H1 (cell line): Measurements from ENCODE around the gene KIF23. TPM values are rescaled to one million over a fixed set of nuclear protein-coding genes. Genes with fewer than 3 reads are reported as not detected.

ENCODE experiments used
- ASH2L ChIP-seq: fragments of 200-600, 300-600 bp; sonication (generic); IDR thresholded peaks from one replicate; pipeline ENCODE4 v1.7.1; 2017; ENCODE audit warnings: low read length
- CTCF ChIP-seq, 3 experiments: IDR thresholded peaks; 1 replicate in 2 of 3; 2 replicates in 1 of 3; pipeline versions ENCODE4 v1.5.1 to v1.6.1; 2011; ENCODE audit warnings: low read length in 3 of 3, mild to moderate bottlenecking in 3 of 3, inconsistent platforms in 2 of 3, low read depth in 1 of 3, moderate library complexity in 1 of 3; ENCODE audit not compliant: insufficient read depth in 1 of 3; ENCODE audit errors: control extremely low read depth in 1 of 3
- E2F6 ChIP-seq: IDR thresholded peaks from 2 replicates; pipeline ENCODE4 v1.6.1; 2012; ENCODE audit warnings: inconsistent platforms
- EZH2 ChIP-seq: fragments of 200-600 bp; sonication (generic); IDR thresholded peaks from 2 replicates; pipeline ENCODE4 v1.7.1; 2012; ENCODE audit warnings: low read depth, mild to moderate bottlenecking, moderate library complexity, low read length, inconsistent platforms; ENCODE audit not compliant: severe bottlenecking
- PHF8 ChIP-seq: fragments of 200-600 bp; sonication (generic); conservative IDR thresholded peaks from 2 replicates; pipeline ENCODE4 v1.7.1; 2012; ENCODE audit warnings: low read depth, mild to moderate bottlenecking, inconsistent platforms, low read length, moderate library complexity
- SIN3A ChIP-seq, 2 experiments: IDR thresholded peaks in 1 of 2; conservative IDR thresholded peaks in 1 of 2; 2 replicates each; pipeline ENCODE4 v1.6.1; 2011 to 2012; ENCODE audit warnings: low read length in 2 of 2, improper control_type of control experiment in 1 of 2, low read depth in 1 of 2, mild to moderate bottlenecking in 1 of 2
- SP1 ChIP-seq: IDR thresholded peaks from 2 replicates; pipeline ENCODE4 v1.6.1; 2011; ENCODE audit warnings: low read depth, low read length
- TBP ChIP-seq: IDR thresholded peaks from 2 replicates; pipeline ENCODE4 v1.6.1; 2011; ENCODE audit warnings: low read depth, low read length, improper control_type of control experiment
- TEAD4 ChIP-seq: IDR thresholded peaks from 2 replicates; pipeline ENCODE4 v1.6.1; 2012; ENCODE audit warnings: low read depth, low read length, inconsistent platforms, mixed read lengths
- YY1 ChIP-seq: IDR thresholded peaks from 2 replicates; pipeline ENCODE4 v1.6.1; 2011; ENCODE audit warnings: low read depth, mild to moderate bottlenecking, low read length
- polyA plus RNA-seq, 7 experiments: library from polyadenylated mRNA; depleted of rRNA in 3 of 7; stranded (reverse) in 5 of 7; unstranded in 2 of 7; fragments of >200 nt in 5 of 7; fragments of 200-250 nt in 2 of 7; gene quantifications; 1 replicate in 5 of 7; 2 replicates in 1 of 7; 4 replicates in 1 of 7; pipeline versions ENCODE4 v1.2.1 to v1.2.3, GENCODE V29; 2011 to 2013; ENCODE audit warnings: missing spikeins in 2 of 7, mixed read lengths in 2 of 7
- total RNA-seq: library from RNA; stranded (reverse); fragmentation: NEBNext Ultra II Directional; extraction: Animal tissue kit (Norgen Biotek cat#: 25700); gene quantifications from 2 replicates; pipeline ENCODE4 v1.2.1, GENCODE V29; 2021

The KIF23 gene
- total and polyA plus RNA-seq, 2 of the 8 experiments (the other 6 are each of a cell fraction or from before 2014, with no cell fraction given): 26.2 to 77.4 TPM

GRCh38 chr15:69394556-69395282 is 19.4 kb upstream of the KIF23 start (continued):
- TF ChIP-seq SP1 (0 out of 2 replicates have a peak, but pooled peaks have one; percentile 11), PHF8 (no peak), SIN3A (conservative IDR thresholded peaks at IDR 0.05 in 1 of 2, IDR thresholded peaks at IDR 0.05 in 1 of 2; ENCODE audit: low read depth in 1 of 2, low read length in 2 of 2) (0 out of 4 replicates have a peak, but pooled peaks of 1 of the 2 experiments have one; percentile 63), TBP (peak; percentile 64), E2F6 (peak; percentile 65), YY1 (0 out of 2 replicates have a peak, but pooled peaks have one; percentile 29), TEAD4 (no peak), CTCF (IDR thresholded peaks at IDR 0.05; ENCODE audit: control extremely low read depth in 1 of 3, insufficient read depth in 1 of 3, low read depth in 1 of 3, low read length in 3 of 3) (peak; percentile 88 to 97 (median 91)), EZH2 (no peak), ASH2L (peak; percentile 54)
